PFSK-1 (cell line): ENCODE measurements around the gene MUC12.

Source experiments
- FOXP2 ChIP-seq: optimal IDR thresholded peaks from 2 replicates; pipeline ENCODE3; 2011; ENCODE audit warnings: borderline replicate concordance, control low read depth, inconsistent platforms; ENCODE audit not compliant: insufficient read depth; ENCODE audit errors: extremely low read length, extremely low read depth
- POLR2AphosphoS5 ChIP-seq: IDR thresholded peaks from 2 replicates; pipeline ENCODE4 v1.6.1; 2012; ENCODE audit warnings: low read depth, mild to moderate bottlenecking, control low read depth, low read length, moderate library complexity
- REST ChIP-seq, 2 experiments: IDR thresholded peaks; 2 replicates each; pipeline versions ENCODE4 v1.6.1 to v1.8.0; 2011 to 2012; ENCODE audit warnings: low read depth in 2 of 2, low read length in 2 of 2, control low read depth in 1 of 2, inconsistent platforms in 1 of 2, mild to moderate bottlenecking in 1 of 2, moderate library complexity in 1 of 2; ENCODE audit not compliant: insufficient read depth in 1 of 2
- SIN3A ChIP-seq: IDR thresholded peaks from 2 replicates; pipeline ENCODE4 v1.6.1; 2012; ENCODE audit warnings: mild to moderate bottlenecking, low read length, moderate library complexity, borderline replicate concordance; ENCODE audit not compliant: insufficient read depth
- TAF1 ChIP-seq: IDR thresholded peaks from 2 replicates; pipeline ENCODE4 v1.6.1; 2012; ENCODE audit warnings: low read length, control low read depth, borderline replicate concordance; ENCODE audit not compliant: insufficient read depth

The MUC12 gene

GRCh38 chr7:100947792-100948191 lies 21.6 kb upstream of the MUC12 start:
- no peak for TF ChIP-seq SIN3A
- TF ChIP-seq REST (IDR thresholded peaks at IDR 0.05; ENCODE audit: insufficient read depth in 1 of 2, low read depth in 2 of 2, low read length in 2 of 2): no peak
- TF ChIP-seq TAF1: no peak
- no peak for TF ChIP-seq POLR2AphosphoS5
- TF ChIP-seq FOXP2: no peak

- TF ChIP-seq FOXP2 (no peak), SIN3A (no peak), TAF1 (no peak)
Measured at GRCh38 chr7:100949227-100949932, 20.0 kb upstream of the MUC12 start, which contains the start of gene MUC3A. TSS of gene MUC3A (plus strand) at chr7:100949534. CDS start at chr7:100949625, 91 bp downstream.

- TF ChIP-seq TAF1 (no peak), POLR2AphosphoS5 (no peak), SIN3A (no peak)
Measured at GRCh38 chr7:100949933-100950443, 19.4 kb upstream of the MUC12 start.

- no peak for TF ChIP-seq POLR2AphosphoS5
- TF ChIP-seq TAF1: no peak
- no peak for TF ChIP-seq FOXP2
- no peak for TF ChIP-seq REST (IDR thresholded peaks at IDR 0.05; ENCODE audit: insufficient read depth in 1 of 2, low read depth in 2 of 2, low read length in 2 of 2)
Measured at GRCh38 chr7:100951172-100951571, 18.2 kb upstream of the MUC12 start.

- TF ChIP-seq FOXP2 (no peak), SIN3A (no peak), POLR2AphosphoS5 (no peak)
Measured at GRCh38 chr7:100951888-100952560, 17.3 kb upstream of the MUC12 start.

GRCh38 chr7:100952641-100953040 lies 16.7 kb upstream of the MUC12 start:
- TF ChIP-seq FOXP2 (no peak), SIN3A (no peak), TAF1 (no peak), REST (IDR thresholded peaks at IDR 0.05; ENCODE audit: insufficient read depth in 1 of 2, low read depth in 2 of 2, low read length in 2 of 2) (no peak), POLR2AphosphoS5 (no peak)
